RWPE2 (cell line): Measurements from ENCODE around the gene CHD2.
A peak's percentile ranks its signal among the peaks of the same experiment; 100 is the strongest.

ENCODE experiments used
- ATAC-seq: fragments of 200-7000 bp; cut with Tn5 transposase; 3 replicates; pipeline ENCODE4 v1.9.1; 2021; ENCODE audit warnings: low read depth
- DNase-seq: peaks from one replicate; pipeline ENCODE4 v3.0.0-alpha.2; 2020; ENCODE audit warnings: low spot score
- H3K27ac ChIP-seq: fragments of 450-650 bp; 2 replicates; pipeline ENCODE4 v1.5.1; 2017; ENCODE audit warnings: mild to moderate bottlenecking; ENCODE audit not compliant: poor library complexity, severe bottlenecking
- H3K27me3 ChIP-seq: fragments of 250-450 bp; sonication (Bioruptor Pico); 2 replicates; pipeline ENCODE4 v1.5.1; 2021; ENCODE audit warnings: mild to moderate bottlenecking, moderate library complexity; ENCODE audit not compliant: insufficient read depth, poor library complexity, severe bottlenecking
- H3K36me3 ChIP-seq: fragments of 250-450 bp; sonication (Bioruptor Pico); 2 replicates; pipeline ENCODE4 v1.5.1; 2020; ENCODE audit warnings: low read depth, mild to moderate bottlenecking, moderate library complexity
- H3K4me1 ChIP-seq: fragments of 250-450 bp; sonication (Bioruptor Pico); 2 replicates; pipeline ENCODE4 v1.5.1; 2021; ENCODE audit warnings: mild to moderate bottlenecking, moderate library complexity; ENCODE audit not compliant: insufficient read depth, poor library complexity, severe bottlenecking
- H3K4me3 ChIP-seq: fragments of 250-450 bp; sonication (Bioruptor Pico); 2 replicates; pipeline ENCODE4 v1.5.1; 2021; ENCODE audit warnings: mild to moderate bottlenecking, moderate library complexity; ENCODE audit not compliant: severe bottlenecking
- H3K9me3 ChIP-seq: fragments of 250-450 bp; sonication (Bioruptor Pico); 2 replicates; pipeline ENCODE4 v1.5.1; 2021; ENCODE audit warnings: mild to moderate bottlenecking, moderate library complexity; ENCODE audit not compliant: severe bottlenecking
- TF ChIP-seq, protein P1 (sequence below): fragments of 450-650 bp; IDR thresholded peaks from one replicate; pipeline ENCODE4 v1.5.1; 2017; ENCODE audit warnings: mild to moderate bottlenecking, moderate library complexity; ENCODE audit not compliant: poor library complexity, severe bottlenecking

CHD2 gene

DNA sequence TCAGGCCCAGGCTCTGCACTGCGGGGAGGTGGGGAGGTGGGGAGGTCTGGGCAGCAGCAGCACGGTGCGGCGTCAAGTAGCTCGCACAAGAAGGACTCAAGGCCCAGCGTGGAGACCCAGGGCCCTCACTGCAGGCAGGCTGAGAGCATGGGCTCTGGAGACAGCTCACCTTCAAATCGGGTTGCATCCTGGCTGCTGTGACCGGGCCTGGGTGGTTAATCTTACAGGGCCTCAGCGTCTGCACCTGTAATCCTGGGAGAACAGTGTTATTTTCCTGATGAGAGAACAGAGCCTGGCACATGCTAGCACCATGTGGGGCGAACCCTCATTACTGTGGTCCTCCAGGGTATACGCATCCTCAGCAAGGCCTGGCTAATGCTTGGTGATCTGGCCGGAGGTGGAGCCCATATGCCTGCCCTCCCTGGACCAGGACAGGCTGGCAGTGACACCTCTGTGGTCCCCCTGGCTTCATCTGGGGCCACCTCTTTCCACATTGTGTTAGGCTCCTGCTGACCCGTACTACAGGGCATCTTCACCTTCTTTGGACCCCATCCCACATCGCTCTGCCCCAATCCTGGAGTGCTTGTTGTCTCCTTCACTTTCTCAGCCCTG is 133.4 kb downstream of the CHD2 start:
- H3K4me3 ChIP-seq: no peak overlapping the region
- H3K4me1 ChIP-seq: peaks cover 12% of the 10 kb centered on the region
- TF ChIP-seq, protein P1, sequence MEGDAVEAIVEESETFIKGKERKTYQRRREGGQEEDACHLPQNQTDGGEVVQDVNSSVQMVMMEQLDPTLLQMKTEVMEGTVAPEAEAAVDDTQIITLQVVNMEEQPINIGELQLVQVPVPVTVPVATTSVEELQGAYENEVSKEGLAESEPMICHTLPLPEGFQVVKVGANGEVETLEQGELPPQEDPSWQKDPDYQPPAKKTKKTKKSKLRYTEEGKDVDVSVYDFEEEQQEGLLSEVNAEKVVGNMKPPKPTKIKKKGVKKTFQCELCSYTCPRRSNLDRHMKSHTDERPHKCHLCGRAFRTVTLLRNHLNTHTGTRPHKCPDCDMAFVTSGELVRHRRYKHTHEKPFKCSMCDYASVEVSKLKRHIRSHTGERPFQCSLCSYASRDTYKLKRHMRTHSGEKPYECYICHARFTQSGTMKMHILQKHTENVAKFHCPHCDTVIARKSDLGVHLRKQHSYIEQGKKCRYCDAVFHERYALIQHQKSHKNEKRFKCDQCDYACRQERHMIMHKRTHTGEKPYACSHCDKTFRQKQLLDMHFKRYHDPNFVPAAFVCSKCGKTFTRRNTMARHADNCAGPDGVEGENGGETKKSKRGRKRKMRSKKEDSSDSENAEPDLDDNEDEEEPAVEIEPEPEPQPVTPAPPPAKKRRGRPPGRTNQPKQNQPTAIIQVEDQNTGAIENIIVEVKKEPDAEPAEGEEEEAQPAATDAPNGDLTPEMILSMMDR: no peak
- ATAC-seq (no peak), DNase-seq (peak; percentile 53)
- no peaks in the 10 kb centered on the region for H3K9me3 ChIP-seq
- no peaks in the 10 kb centered on the region for H3K27me3 ChIP-seq
- H3K36me3 ChIP-seq: no peaks in the 10 kb centered on the region
- H3K27ac ChIP-seq: no peak overlapping the region

DNA sequence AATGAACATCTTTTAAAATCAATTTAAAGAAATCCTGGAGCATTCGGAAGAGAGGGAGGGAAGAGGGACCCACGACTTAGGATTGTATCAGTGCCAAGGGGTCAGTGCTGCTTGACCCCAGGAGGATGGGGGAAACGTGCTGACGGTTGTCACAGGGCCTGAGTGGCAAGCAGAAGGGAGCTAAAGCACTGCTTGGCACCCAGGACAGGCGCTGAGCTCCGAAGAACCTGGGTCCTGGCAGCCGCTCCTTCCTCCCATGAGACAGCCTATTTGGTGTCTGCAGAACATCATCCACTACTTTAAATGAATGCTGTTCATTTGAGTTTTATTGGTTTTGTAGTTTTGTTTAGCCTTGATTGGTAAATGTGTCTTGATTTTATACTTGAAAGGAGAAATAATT is 134.4 kb downstream of the CHD2 start:
- ATAC-seq: no peak
- H3K4me1 ChIP-seq: peaks cover 2% of the 10 kb centered on the region
- TF ChIP-seq, protein P1: no peak

DNA sequence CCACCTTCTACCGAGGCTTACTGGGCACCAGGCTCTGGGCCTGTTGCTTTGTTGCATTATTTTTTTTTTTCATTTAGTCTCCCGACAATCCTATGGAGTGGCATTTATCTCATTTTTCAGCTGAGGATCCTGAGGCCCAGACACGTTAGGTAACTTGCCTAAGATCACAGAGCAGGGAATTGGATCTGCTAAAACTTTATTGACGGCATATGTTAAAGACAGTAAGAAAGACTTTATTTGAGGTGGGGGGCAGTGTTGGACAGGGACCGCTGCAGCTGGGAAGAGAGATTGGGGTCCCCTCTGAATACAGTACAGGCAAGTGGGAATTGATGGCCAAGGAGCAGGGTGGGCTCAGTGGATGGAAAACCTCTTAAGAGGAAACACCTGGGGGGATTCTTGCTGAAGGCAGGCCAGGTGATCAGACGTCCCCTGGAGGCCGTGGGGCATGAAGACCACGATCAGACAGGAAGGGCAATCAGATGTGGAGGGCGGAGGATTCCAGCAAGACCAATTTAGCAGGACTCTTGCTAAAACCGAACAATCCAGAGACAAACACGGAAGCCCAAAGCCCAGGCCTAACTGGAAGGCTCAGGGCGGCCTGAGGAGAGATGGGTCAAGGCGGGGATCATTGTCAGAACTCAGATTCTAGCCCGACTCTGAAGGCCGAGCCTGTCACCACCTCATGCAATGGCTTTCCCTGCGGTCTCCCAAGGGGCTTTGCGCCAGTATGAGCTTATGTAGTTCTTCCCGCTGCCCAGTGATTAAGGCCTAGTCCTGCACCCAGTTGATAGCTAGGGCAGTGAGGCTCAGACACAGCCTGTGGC is 135.2 kb downstream of the CHD2 start:
- H3K4me3 ChIP-seq: no peak overlapping the region
- H3K36me3 ChIP-seq: no peaks in the 10 kb centered on the region
- no peaks in the 10 kb centered on the region for H3K9me3 ChIP-seq
- no peak for ATAC-seq
- peak; percentile 62 for DNase-seq
- TF ChIP-seq, protein P1: no peak
- H3K27me3 ChIP-seq: no peaks in the 10 kb centered on the region
- H3K4me1 ChIP-seq: no peaks in the 10 kb centered on the region
- H3K27ac ChIP-seq: no peak overlapping the region

More for the DNA sequence above, 134.4 kb downstream of the CHD2 start:
- Histone ChIP-seq H3K27ac (no peak overlapping the region), H3K4me3 (no peak overlapping the region), H3K9me3 (no peaks in the 10 kb centered on the region), H3K27me3 (no peaks in the 10 kb centered on the region), H3K36me3 (no peaks in the 10 kb centered on the region)
- DNase-seq: peak; percentile 56

DNA sequence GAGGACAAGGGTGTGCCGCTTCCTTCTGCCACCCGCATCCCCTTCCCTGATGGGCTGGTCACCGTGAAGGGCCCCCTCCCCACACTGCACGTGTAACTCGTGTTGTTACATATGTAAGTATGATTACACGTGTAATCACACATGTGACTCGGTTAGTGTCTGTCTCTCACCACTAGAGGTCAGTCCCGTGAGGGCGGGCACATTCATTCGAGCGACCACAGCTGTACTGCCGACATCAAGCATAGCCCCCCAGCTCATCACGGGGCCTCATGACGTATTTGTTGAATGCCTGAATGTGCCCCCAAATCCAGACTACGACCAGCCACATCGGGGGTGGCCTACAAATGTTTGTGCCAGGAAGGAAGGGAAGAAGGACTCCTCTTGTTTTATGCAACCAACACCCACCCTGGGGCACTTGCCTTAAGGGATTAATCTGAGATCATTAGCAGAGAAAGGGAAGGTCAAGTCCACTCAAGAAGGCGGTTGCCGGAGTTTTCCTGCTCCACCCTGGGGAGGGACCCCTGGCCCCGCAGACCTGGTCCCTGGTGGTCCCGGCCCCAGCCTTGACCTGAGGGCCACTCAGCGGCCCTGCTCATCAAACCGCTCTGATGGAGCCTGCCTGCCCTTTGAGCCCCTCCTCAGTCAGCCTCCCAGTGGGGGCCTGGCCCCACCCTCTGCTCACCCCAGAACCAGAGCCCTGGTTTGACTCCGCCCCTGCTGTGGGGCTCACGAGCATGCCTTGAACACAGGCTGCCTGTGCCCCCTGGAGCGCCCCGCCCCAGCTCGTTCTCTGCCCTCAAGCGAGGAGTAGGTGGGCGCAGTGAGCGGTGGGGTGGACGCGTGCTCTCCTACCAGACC is 136.1 kb downstream of the CHD2 start:
- Histone ChIP-seq H3K36me3 (no peaks in the 10 kb centered on the region), H3K9me3 (no peaks in the 10 kb centered on the region), H3K27ac (no peak overlapping the region), H3K4me3 (no peak overlapping the region), H3K27me3 (no peaks in the 10 kb centered on the region), H3K4me1 (no peaks in the 10 kb centered on the region)
- TF ChIP-seq, protein P1: peak; percentile 70
- ATAC-seq: no peak
- DNase-seq: peak; percentile 69
